Measurements from ENCODE around the gene CARMIL1.

Gene CARMIL1

GRCh38 chr6:25623065-25623464, 343.9 kb downstream of the CARMIL1 start:
- H3K4me3 ChIP-seq (ENCODE audit: low read length in 2 of 2): no peak overlapping the region
- H3K9me3 ChIP-seq (ENCODE audit: control insufficient read depth in 2 of 2, low read length in 2 of 2): no peaks in the 10 kb centered on the region
- peaks cover 0 to 2% of the 10 kb centered on the region in 2 donors for H3K36me3 ChIP-seq (ENCODE audit: control insufficient read depth in 2 of 2, insufficient read depth in 2 of 2, low read length in 2 of 2)
- no peak overlapping the region for H3K9ac ChIP-seq (ENCODE audit: low read depth in 1 of 2, low read length in 2 of 2)
- no peak overlapping the region for H3K27ac ChIP-seq (ENCODE audit: low read depth in 2 of 2, low read length in 2 of 2)
- no peaks in the 10 kb centered on the region for H3K27me3 ChIP-seq (ENCODE audit: control insufficient read depth in 2 of 2, insufficient read depth in 2 of 2, low read length in 2 of 2)
- no peaks in the 10 kb centered on the region for H3K4me1 ChIP-seq (ENCODE audit: control insufficient read depth in 2 of 2, insufficient read depth in 2 of 2, low read length in 2 of 2)

DNA sequence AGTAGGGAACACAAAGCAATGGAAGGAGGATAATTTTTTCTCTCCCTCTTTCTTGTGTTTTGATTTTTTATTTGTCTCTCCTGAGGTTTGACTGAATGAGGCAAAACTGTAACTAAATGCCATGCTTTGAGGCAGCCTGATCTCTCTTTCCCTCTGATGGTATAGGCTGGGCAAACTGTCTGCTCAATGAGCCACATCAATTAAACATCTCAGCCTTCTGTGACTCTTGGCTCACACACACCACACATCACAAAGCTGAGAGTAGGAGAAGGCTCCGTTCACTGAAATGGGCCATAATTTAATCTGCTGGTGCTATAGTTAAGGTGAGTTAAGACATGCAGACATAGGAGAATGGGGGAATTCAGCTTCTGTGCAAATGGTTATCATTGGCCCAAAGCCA, 344.7 kb downstream of the CARMIL1 start:
- no peak overlapping the region for H3K4me3 ChIP-seq (ENCODE audit: low read length in 2 of 2)
- no peaks in the 10 kb centered on the region for H3K27me3 ChIP-seq (ENCODE audit: control insufficient read depth in 2 of 2, insufficient read depth in 2 of 2, low read length in 2 of 2)
- no peak overlapping the region for H3K9ac ChIP-seq (ENCODE audit: low read depth in 1 of 2, low read length in 2 of 2)
- no peaks in the 10 kb centered on the region for H3K4me1 ChIP-seq (ENCODE audit: control insufficient read depth in 2 of 2, insufficient read depth in 2 of 2, low read length in 2 of 2)
- no peak overlapping the region for H3K27ac ChIP-seq (ENCODE audit: low read depth in 2 of 2, low read length in 2 of 2)
- peaks cover 0 to 2% of the 10 kb centered on the region in 2 donors for H3K36me3 ChIP-seq (ENCODE audit: control insufficient read depth in 2 of 2, insufficient read depth in 2 of 2, low read length in 2 of 2)
- H3K9me3 ChIP-seq (ENCODE audit: control insufficient read depth in 2 of 2, low read length in 2 of 2): no peaks in the 10 kb centered on the region

DNA sequence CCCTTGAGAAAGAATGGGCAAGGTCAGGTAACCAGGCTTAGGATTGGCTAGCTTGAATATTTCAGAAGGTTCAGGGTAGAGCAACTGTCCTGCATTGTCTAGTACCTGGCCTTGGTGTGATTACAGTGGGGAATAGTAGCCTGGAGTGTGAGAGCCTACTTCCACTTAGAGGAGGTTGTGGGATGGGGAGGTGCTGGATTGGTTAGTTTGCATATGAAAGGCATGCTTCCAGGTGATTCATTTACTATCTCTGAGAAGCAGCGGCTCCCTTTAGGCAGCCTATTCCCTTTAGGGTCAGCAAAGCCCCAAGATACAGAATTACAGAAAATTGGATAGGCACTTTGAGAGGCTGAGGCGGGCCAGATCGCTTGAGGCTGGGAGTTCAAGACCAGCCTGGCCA, 347.8 kb downstream of the CARMIL1 start:
- Histone ChIP-seq H3K4me1 (ENCODE audit: control insufficient read depth in 2 of 2, insufficient read depth in 2 of 2, low read length in 2 of 2) (no peaks in the 10 kb centered on the region), H3K4me3 (ENCODE audit: low read length in 2 of 2) (no peak overlapping the region), H3K36me3 (ENCODE audit: control insufficient read depth in 2 of 2, insufficient read depth in 2 of 2, low read length in 2 of 2) (no peaks in the 10 kb centered on the region), H3K27me3 (ENCODE audit: control insufficient read depth in 2 of 2, insufficient read depth in 2 of 2, low read length in 2 of 2) (peaks cover 0 to 8% of the 10 kb centered on the region in 2 donors), H3K9ac (ENCODE audit: low read depth in 1 of 2, low read length in 2 of 2) (no peak overlapping the region), H3K9me3 (ENCODE audit: control insufficient read depth in 2 of 2, low read length in 2 of 2) (no peaks in the 10 kb centered on the region), H3K27ac (ENCODE audit: low read depth in 2 of 2, low read length in 2 of 2) (no peak overlapping the region)

- no peaks in the 10 kb centered on the region for H3K9me3 ChIP-seq (ENCODE audit: control insufficient read depth in 2 of 2, low read length in 2 of 2)
- no peak overlapping the region for H3K4me3 ChIP-seq (ENCODE audit: low read length in 2 of 2)
- peaks cover 0 to 8% of the 10 kb centered on the region in 2 donors for H3K27me3 ChIP-seq (ENCODE audit: control insufficient read depth in 2 of 2, insufficient read depth in 2 of 2, low read length in 2 of 2)
- H3K27ac ChIP-seq (ENCODE audit: low read depth in 2 of 2, low read length in 2 of 2): no peak overlapping the region
- no peak overlapping the region for H3K9ac ChIP-seq (ENCODE audit: low read depth in 1 of 2, low read length in 2 of 2)
- H3K4me1 ChIP-seq (ENCODE audit: control insufficient read depth in 2 of 2, insufficient read depth in 2 of 2, low read length in 2 of 2): no peaks in the 10 kb centered on the region
- H3K36me3 ChIP-seq (ENCODE audit: control insufficient read depth in 2 of 2, insufficient read depth in 2 of 2, low read length in 2 of 2): no peaks in the 10 kb centered on the region
These were observed 349.5 kb downstream of the CARMIL1 start for GRCh38 chr6:25628471-25629197.

DNA sequence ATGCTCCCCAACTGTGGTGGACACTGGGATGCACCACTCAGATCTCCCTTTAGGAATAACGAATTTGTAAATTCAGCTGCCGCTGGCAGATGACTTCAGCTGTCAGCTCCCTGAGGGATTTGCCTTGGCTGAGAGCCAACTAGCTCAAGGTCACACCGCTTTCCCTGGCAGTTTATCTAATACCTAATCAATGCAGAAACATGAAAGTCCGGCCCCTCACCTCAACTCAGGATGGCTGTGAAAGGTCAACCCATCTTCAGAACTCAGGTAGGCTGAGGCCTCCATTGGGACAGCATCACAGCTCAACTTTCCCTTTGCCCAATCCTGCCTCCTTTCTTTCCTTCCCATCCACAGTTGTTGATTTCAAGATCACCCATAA, 350.0 kb downstream of the CARMIL1 start:
- no peaks in the 10 kb centered on the region for H3K36me3 ChIP-seq (ENCODE audit: control insufficient read depth in 2 of 2, insufficient read depth in 2 of 2, low read length in 2 of 2)
- no peak overlapping the region for H3K4me3 ChIP-seq (ENCODE audit: low read length in 2 of 2)
- peaks cover 0 to 8% of the 10 kb centered on the region in 2 donors for H3K27me3 ChIP-seq (ENCODE audit: control insufficient read depth in 2 of 2, insufficient read depth in 2 of 2, low read length in 2 of 2)
- H3K4me1 ChIP-seq (ENCODE audit: control insufficient read depth in 2 of 2, insufficient read depth in 2 of 2, low read length in 2 of 2): no peaks in the 10 kb centered on the region
- no peak overlapping the region for H3K27ac ChIP-seq (ENCODE audit: low read depth in 2 of 2, low read length in 2 of 2)
- no peak overlapping the region for H3K9ac ChIP-seq (ENCODE audit: low read depth in 1 of 2, low read length in 2 of 2)
- H3K9me3 ChIP-seq (ENCODE audit: control insufficient read depth in 2 of 2, low read length in 2 of 2): no peaks in the 10 kb centered on the region

DNA sequence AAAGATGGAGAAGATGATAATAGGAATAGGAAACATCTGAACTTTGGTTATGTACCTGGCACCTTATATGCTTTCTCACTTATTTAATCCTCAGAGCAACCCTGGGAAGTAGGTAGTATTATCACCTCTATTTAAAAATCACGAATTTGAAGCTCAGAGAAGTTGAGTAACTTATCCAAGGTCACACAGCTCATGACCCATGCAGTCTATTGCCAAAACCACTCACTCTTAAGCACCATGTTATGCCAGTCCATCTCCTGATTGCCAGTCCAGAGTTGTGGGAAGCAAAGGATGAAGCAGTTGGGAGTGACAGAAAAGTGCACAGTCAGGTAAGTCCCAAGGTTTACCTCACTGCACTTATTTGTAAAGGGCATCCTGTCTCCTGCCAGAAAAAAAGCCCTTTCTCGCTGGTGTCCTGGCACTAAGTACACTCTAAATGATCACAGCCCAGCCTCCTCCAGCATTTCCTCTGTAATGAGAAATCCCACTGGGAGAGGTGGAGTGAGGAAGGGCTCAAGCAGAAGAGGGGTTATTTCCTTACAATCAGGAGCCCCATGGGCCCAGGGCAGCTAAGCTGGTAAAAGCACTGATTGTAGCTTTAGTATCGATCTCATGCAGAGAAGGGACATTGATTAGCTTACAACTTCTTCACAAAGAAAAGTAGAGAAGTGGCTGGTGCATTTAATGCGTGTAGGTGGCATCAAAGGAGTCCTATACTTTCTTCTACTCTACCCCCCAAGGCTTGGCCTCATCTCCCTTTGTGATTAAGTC, 351.5 kb downstream of the CARMIL1 start:
- Histone ChIP-seq H3K27me3 (ENCODE audit: control insufficient read depth in 2 of 2, insufficient read depth in 2 of 2, low read length in 2 of 2) (peaks cover 0 to 8% of the 10 kb centered on the region in 2 donors), H3K4me1 (ENCODE audit: control insufficient read depth in 2 of 2, insufficient read depth in 2 of 2, low read length in 2 of 2) (peaks cover 0 to 4% of the 10 kb centered on the region in 2 donors), H3K36me3 (ENCODE audit: control insufficient read depth in 2 of 2, insufficient read depth in 2 of 2, low read length in 2 of 2) (no peaks in the 10 kb centered on the region), H3K9me3 (ENCODE audit: control insufficient read depth in 2 of 2, low read length in 2 of 2) (no peaks in the 10 kb centered on the region), H3K27ac (ENCODE audit: low read depth in 2 of 2, low read length in 2 of 2) (no peak overlapping the region), H3K9ac (ENCODE audit: low read depth in 1 of 2, low read length in 2 of 2) (no peak overlapping the region), H3K4me3 (ENCODE audit: low read length in 2 of 2) (no peak overlapping the region)

- Histone ChIP-seq H3K4me3 (ENCODE audit: low read length in 2 of 2) (no peak overlapping the region), H3K27me3 (ENCODE audit: control insufficient read depth in 2 of 2, insufficient read depth in 2 of 2, low read length in 2 of 2) (peaks cover 0 to 4% of the 10 kb centered on the region in 2 donors), H3K9ac (ENCODE audit: low read depth in 1 of 2, low read length in 2 of 2) (no peak overlapping the region), H3K36me3 (ENCODE audit: control insufficient read depth in 2 of 2, insufficient read depth in 2 of 2, low read length in 2 of 2) (no peaks in the 10 kb centered on the region), H3K27ac (ENCODE audit: low read depth in 2 of 2, low read length in 2 of 2) (no peak overlapping the region), H3K9me3 (ENCODE audit: control insufficient read depth in 2 of 2, low read length in 2 of 2) (no peaks in the 10 kb centered on the region), H3K4me1 (ENCODE audit: control insufficient read depth in 2 of 2, insufficient read depth in 2 of 2, low read length in 2 of 2) (peaks cover 0 to 5% of the 10 kb centered on the region in 2 donors)
These were observed 356.7 kb downstream of the CARMIL1 start for GRCh38 chr6:25635886-25636317.

GRCh38 chr6:25637211-25637610, 358.0 kb downstream of the CARMIL1 start:
- no peak overlapping the region for H3K27ac ChIP-seq (ENCODE audit: low read depth in 2 of 2, low read length in 2 of 2)

DNA sequence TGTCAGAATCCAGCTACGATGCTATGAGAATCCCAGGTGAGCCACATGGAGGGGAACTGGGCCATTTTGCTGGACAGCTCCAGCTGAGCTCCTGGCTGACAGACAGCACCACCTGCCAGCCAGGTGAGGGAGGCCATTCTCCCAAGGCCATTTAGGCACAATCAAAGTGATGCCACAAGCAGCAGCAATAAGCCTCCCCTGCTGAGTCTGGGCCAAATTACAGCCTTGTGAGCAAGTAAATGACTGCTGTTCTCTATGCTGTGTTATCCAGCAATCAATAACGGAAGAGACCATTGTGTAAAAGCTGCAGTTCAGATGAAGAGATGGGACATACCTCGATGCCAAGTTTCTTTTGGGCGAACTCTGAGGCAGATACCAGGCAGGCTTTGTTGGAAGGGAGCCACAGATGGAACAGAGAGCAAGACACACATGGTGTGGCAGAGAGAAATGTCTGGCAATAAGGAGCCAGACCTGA, 358.8 kb downstream of the CARMIL1 start:
- Histone ChIP-seq H3K27ac (ENCODE audit: low read depth in 2 of 2, low read length in 2 of 2) (no peak overlapping the region), H3K9ac (ENCODE audit: low read depth in 1 of 2, low read length in 2 of 2) (no peak overlapping the region), H3K36me3 (ENCODE audit: control insufficient read depth in 2 of 2, insufficient read depth in 2 of 2, low read length in 2 of 2) (no peaks in the 10 kb centered on the region), H3K27me3 (ENCODE audit: control insufficient read depth in 2 of 2, insufficient read depth in 2 of 2, low read length in 2 of 2) (no peaks in the 10 kb centered on the region), H3K4me3 (ENCODE audit: low read length in 2 of 2) (no peak overlapping the region), H3K9me3 (ENCODE audit: control insufficient read depth in 2 of 2, low read length in 2 of 2) (no peaks in the 10 kb centered on the region), H3K4me1 (ENCODE audit: control insufficient read depth in 2 of 2, insufficient read depth in 2 of 2, low read length in 2 of 2) (peaks cover 0 to 5% of the 10 kb centered on the region in 2 donors)

More at GRCh38 chr6:25637211-25637610, 358.0 kb downstream of the CARMIL1 start:
- Histone ChIP-seq H3K9me3 (ENCODE audit: control insufficient read depth in 2 of 2, low read length in 2 of 2) (no peaks in the 10 kb centered on the region), H3K27me3 (ENCODE audit: control insufficient read depth in 2 of 2, insufficient read depth in 2 of 2, low read length in 2 of 2) (no peaks in the 10 kb centered on the region), H3K9ac (ENCODE audit: low read depth in 1 of 2, low read length in 2 of 2) (no peak overlapping the region), H3K4me3 (ENCODE audit: low read length in 2 of 2) (no peak overlapping the region), H3K36me3 (ENCODE audit: control insufficient read depth in 2 of 2, insufficient read depth in 2 of 2, low read length in 2 of 2) (no peaks in the 10 kb centered on the region), H3K4me1 (ENCODE audit: control insufficient read depth in 2 of 2, insufficient read depth in 2 of 2, low read length in 2 of 2) (peaks cover 0 to 5% of the 10 kb centered on the region in 2 donors)

DNA sequence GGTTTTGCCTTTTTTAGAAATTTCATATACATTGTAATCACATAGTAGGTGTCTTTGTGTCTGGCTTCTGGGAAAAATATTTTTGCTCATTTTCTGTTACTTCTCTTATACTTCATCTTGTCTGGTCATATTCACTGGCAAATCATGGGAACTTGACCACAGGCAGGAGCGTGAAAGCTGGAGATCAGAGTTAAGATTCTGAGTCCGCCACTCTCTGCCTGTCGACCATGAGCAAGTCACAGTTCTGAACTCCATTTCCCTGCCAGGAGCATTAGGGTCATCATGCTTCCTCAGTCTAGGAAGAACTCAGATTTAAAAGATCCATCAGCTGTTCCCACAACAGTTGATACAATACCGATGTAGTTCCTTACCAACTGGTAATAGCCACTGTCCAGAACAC, 360.5 kb downstream of the CARMIL1 start:
- Histone ChIP-seq H3K9ac (ENCODE audit: low read depth in 1 of 2, low read length in 2 of 2) (no peak overlapping the region), H3K4me3 (ENCODE audit: low read length in 2 of 2) (no peak overlapping the region), H3K27ac (ENCODE audit: low read depth in 2 of 2, low read length in 2 of 2) (no peak overlapping the region), H3K27me3 (ENCODE audit: control insufficient read depth in 2 of 2, insufficient read depth in 2 of 2, low read length in 2 of 2) (no peaks in the 10 kb centered on the region), H3K36me3 (ENCODE audit: control insufficient read depth in 2 of 2, insufficient read depth in 2 of 2, low read length in 2 of 2) (no peaks in the 10 kb centered on the region), H3K4me1 (ENCODE audit: control insufficient read depth in 2 of 2, insufficient read depth in 2 of 2, low read length in 2 of 2) (peaks cover 0 to 5% of the 10 kb centered on the region in 2 donors), H3K9me3 (ENCODE audit: control insufficient read depth in 2 of 2, low read length in 2 of 2) (no peaks in the 10 kb centered on the region)
